ENCODE data around the gene NOL11.
"Not testable (repeated sequence)": the region's sequence is repeated elsewhere in the genome, so short reads cannot be mapped to it uniquely, and the experiment has no call there.

The NOL11 gene

GRCh38 chr17:67725373-67725791 lies 7.6 kb downstream of the NOL11 start:
- no peak overlapping the region for H3K27ac ChIP-seq

GRCh38 chr17:67725807-67726206 lies 8.1 kb downstream of the NOL11 start:
- Histone ChIP-seq H3K27me3 (ENCODE audit: insufficient read depth, low read depth, severe bottlenecking) (no peaks in the 10 kb centered on the region), H3K9me3 (ENCODE audit: severe bottlenecking) (no peaks in the 10 kb centered on the region), H3K36me3 (peaks cover 99% of the 10 kb centered on the region), H3K4me3 (ENCODE audit: low read depth, low read length) (no peak overlapping the region), H3K27ac (no peak overlapping the region)
- no peak for TF ChIP-seq CTCF (IDR thresholded peaks at IDR 0.05; ENCODE audit: low read depth, low read length)
- no peak for DNase-seq

More at GRCh38 chr17:67725373-67725791, 7.6 kb downstream of the NOL11 start:
- peaks cover 99% of the 10 kb centered on the region for H3K36me3 ChIP-seq
- no peaks in the 10 kb centered on the region for H3K27me3 ChIP-seq (ENCODE audit: insufficient read depth, low read depth, severe bottlenecking)
- no peaks in the 10 kb centered on the region for H3K9me3 ChIP-seq (ENCODE audit: severe bottlenecking)
- TF ChIP-seq CTCF (IDR thresholded peaks at IDR 0.05; ENCODE audit: low read depth, low read length), result no peak
- no peak for DNase-seq
- no peak overlapping the region for H3K4me3 ChIP-seq (ENCODE audit: low read depth, low read length)

GRCh38 chr17:67727152-67728039 lies 9.7 kb downstream of the NOL11 start:
- H3K27me3 ChIP-seq (ENCODE audit: insufficient read depth, low read depth, severe bottlenecking); H3K4me3 ChIP-seq (ENCODE audit: low read depth, low read length); H3K27ac ChIP-seq; DNase-seq; H3K9me3 ChIP-seq (ENCODE audit: severe bottlenecking): not testable (repeated sequence)
- peaks cover 95% of the 10 kb centered on the region for H3K36me3 ChIP-seq

GRCh38 chr17:67729903-67730302 lies 12.2 kb downstream of the NOL11 start:
- DNase-seq, result no peak
- TF ChIP-seq CTCF (IDR thresholded peaks at IDR 0.05; ENCODE audit: low read depth, low read length), result no peak
- H3K36me3 ChIP-seq, result peaks cover 96% of the 10 kb centered on the region
- H3K4me3 ChIP-seq (ENCODE audit: low read depth, low read length), result no peak overlapping the region
- no peaks in the 10 kb centered on the region for H3K27me3 ChIP-seq (ENCODE audit: insufficient read depth, low read depth, severe bottlenecking)
- H3K27ac ChIP-seq, result no peak overlapping the region
- no peaks in the 10 kb centered on the region for H3K9me3 ChIP-seq (ENCODE audit: severe bottlenecking)

GRCh38 chr17:67730731-67731130 lies 13.0 kb downstream of the NOL11 start:
- no peaks in the 10 kb centered on the region for H3K9me3 ChIP-seq (ENCODE audit: severe bottlenecking)
- no peak for DNase-seq
- no peak for TF ChIP-seq CTCF (IDR thresholded peaks at IDR 0.05; ENCODE audit: low read depth, low read length)
- no peak overlapping the region for H3K4me3 ChIP-seq (ENCODE audit: low read depth, low read length)
- H3K27me3 ChIP-seq (ENCODE audit: insufficient read depth, low read depth, severe bottlenecking), result no peaks in the 10 kb centered on the region
- peaks cover 95% of the 10 kb centered on the region for H3K36me3 ChIP-seq
- no peak overlapping the region for H3K27ac ChIP-seq

- H3K4me3 ChIP-seq (ENCODE audit: low read depth, low read length), result no peak overlapping the region
- no peak overlapping the region for H3K27ac ChIP-seq
- no peaks in the 10 kb centered on the region for H3K9me3 ChIP-seq (ENCODE audit: severe bottlenecking)
- DNase-seq, result no peak
- H3K27me3 ChIP-seq (ENCODE audit: insufficient read depth, low read depth, severe bottlenecking), result no peaks in the 10 kb centered on the region
- peaks cover 95% of the 10 kb centered on the region for H3K36me3 ChIP-seq
- TF ChIP-seq CTCF (IDR thresholded peaks at IDR 0.05; ENCODE audit: low read depth, low read length), result no peak
Observed at GRCh38 chr17:67733449-67733848, 15.7 kb downstream of the NOL11 start.
